Non-pigmented ciliary epithelial cell (primary cell): ENCODE measurements around the gene DIS3L2.
A peak's percentile ranks its signal among the peaks of the same experiment; 100 is the strongest.
"Not testable (repeated sequence)": the region's sequence is repeated elsewhere in the genome, so short reads cannot be mapped to it uniquely, and the experiment has no call there.

ENCODE experiments used
- DNase-seq: peaks from one replicate; pipeline ENCODE4 v3.0.0-alpha.2; 2010; ENCODE audit warnings: low read depth

Gene DIS3L2

GRCh38 chr2:232321817-232322559 is 360.5 kb downstream of the DIS3L2 start:
- DNase-seq = no peak

GRCh38 chr2:232322560-232323327 is 361.2 kb downstream of the DIS3L2 start:
- DNase-seq = no peak

GRCh38 chr2:232323328-232323650 is 361.8 kb downstream of the DIS3L2 start:
- DNase-seq = no peak

GRCh38 chr2:232323967-232324366 is 362.5 kb downstream of the DIS3L2 start:
- DNase-seq = not testable (repeated sequence)

- DNase-seq = no peak
Observed at GRCh38 chr2:232324778-232325177, 363.3 kb downstream of the DIS3L2 start.

- DNase-seq = no peak
Observed at GRCh38 chr2:232325324-232326273, 364.1 kb downstream of the DIS3L2 start.

- not testable (repeated sequence) for DNase-seq
Observed at GRCh38 chr2:232326274-232327104, 365.0 kb downstream of the DIS3L2 start.

- peak; percentile 15 for DNase-seq
Observed at GRCh38 chr2:232327105-232328031, 365.9 kb downstream of the DIS3L2 start.

GRCh38 chr2:232328032-232328422 is 366.5 kb downstream of the DIS3L2 start:
- no peak for DNase-seq

- no peak for DNase-seq
Observed at GRCh38 chr2:232328516-232329460, 367.3 kb downstream of the DIS3L2 start.

- no peak for DNase-seq
Observed at GRCh38 chr2:232329716-232330067, 368.2 kb downstream of the DIS3L2 start.

- DNase-seq = no peak
Observed at GRCh38 chr2:232330068-232330999, 368.8 kb downstream of the DIS3L2 start.

GRCh38 chr2:232331061-232331460 is 369.5 kb downstream of the DIS3L2 start:
- not testable (repeated sequence) for DNase-seq

GRCh38 chr2:232331641-232332040 is 370.1 kb downstream of the DIS3L2 start:
- DNase-seq = not testable (repeated sequence)

- DNase-seq = not testable (repeated sequence)
Observed at GRCh38 chr2:232332244-232332939, 370.9 kb downstream of the DIS3L2 start.

GRCh38 chr2:232332940-232333259 is 371.4 kb downstream of the DIS3L2 start:
- DNase-seq = no peak

GRCh38 chr2:232333361-232334135 is 372.0 kb downstream of the DIS3L2 start:
- no peak for DNase-seq
